Uterus (tissue), 2 donors: ENCODE results near the gene SLC25A4.

Experiments
- POLR2A ChIP-seq, 2 donors: fragments of 450-650 bp; IDR thresholded peaks; one replicate each; pipeline ENCODE4 v1.6.1; 2016; ENCODE audit warnings: antibody characterized with exemption in 2 of 2, mild to moderate bottlenecking in 1 of 2, moderate library complexity in 1 of 2
- TF ChIP-seq, protein P1 (sequence below), 4 experiments: fragments of 200-600 bp in 2 of 4; fragments of 450-650 bp in 2 of 4; sonication (generic) in 2 of 4; IDR thresholded peaks; one replicate each; pipeline ENCODE4 v1.5.1; 2016 to 2019; ENCODE audit warnings: antibody characterized with exemption in 4 of 4, mild to moderate bottlenecking in 2 of 4, moderate library complexity in 1 of 4

DNA sequence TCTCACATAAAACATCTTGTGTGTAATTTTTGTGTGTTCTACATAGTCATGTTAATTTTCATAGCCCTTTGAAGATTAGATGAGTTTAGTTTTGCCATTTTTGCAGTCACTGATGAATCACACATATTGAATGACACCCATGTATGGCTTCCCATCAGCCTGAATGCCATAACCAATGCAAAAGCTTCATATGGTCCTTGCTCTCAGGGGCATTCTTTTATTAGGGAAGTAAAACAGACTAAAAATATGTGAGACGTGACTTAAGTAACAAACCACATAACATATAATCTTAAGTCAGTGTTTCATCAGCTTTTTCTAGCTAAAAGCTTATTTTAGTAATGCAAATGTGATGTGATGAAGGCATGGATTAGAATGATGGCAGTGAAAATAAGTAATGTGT is 8.2 kb downstream of the SLC25A4 start:
- TF ChIP-seq POLR2A (IDR thresholded peaks at IDR 0.05), result no peak
- TF ChIP-seq, protein P1, sequence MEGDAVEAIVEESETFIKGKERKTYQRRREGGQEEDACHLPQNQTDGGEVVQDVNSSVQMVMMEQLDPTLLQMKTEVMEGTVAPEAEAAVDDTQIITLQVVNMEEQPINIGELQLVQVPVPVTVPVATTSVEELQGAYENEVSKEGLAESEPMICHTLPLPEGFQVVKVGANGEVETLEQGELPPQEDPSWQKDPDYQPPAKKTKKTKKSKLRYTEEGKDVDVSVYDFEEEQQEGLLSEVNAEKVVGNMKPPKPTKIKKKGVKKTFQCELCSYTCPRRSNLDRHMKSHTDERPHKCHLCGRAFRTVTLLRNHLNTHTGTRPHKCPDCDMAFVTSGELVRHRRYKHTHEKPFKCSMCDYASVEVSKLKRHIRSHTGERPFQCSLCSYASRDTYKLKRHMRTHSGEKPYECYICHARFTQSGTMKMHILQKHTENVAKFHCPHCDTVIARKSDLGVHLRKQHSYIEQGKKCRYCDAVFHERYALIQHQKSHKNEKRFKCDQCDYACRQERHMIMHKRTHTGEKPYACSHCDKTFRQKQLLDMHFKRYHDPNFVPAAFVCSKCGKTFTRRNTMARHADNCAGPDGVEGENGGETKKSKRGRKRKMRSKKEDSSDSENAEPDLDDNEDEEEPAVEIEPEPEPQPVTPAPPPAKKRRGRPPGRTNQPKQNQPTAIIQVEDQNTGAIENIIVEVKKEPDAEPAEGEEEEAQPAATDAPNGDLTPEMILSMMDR (IDR thresholded peaks at IDR 0.05), result no peak
